GM12878 (cell line): Measurements from ENCODE around the gene AP3M1.

ENCODE experiments used
- CREM ChIP-seq: IDR thresholded peaks from 2 replicates; pipeline ENCODE4 v1.6.1; 2014; ENCODE audit warnings: antibody characterized with exemption, low read depth
- CTCF ChIP-seq, 3 experiments: IDR thresholded peaks in 2 of 3; conservative IDR thresholded peaks in 1 of 3; 2 replicates each; pipeline ENCODE4 v1.5.1; 2011; ENCODE audit warnings: low read depth in 3 of 3, low read length in 3 of 3, mild to moderate bottlenecking in 3 of 3, control low read depth in 2 of 3, moderate library complexity in 2 of 3, inconsistent platforms in 1 of 3, mixed read lengths in 1 of 3; ENCODE audit not compliant: control insufficient read depth in 2 of 3, insufficient read depth in 1 of 3; ENCODE audit errors: extremely low read depth in 1 of 3

DNA sequence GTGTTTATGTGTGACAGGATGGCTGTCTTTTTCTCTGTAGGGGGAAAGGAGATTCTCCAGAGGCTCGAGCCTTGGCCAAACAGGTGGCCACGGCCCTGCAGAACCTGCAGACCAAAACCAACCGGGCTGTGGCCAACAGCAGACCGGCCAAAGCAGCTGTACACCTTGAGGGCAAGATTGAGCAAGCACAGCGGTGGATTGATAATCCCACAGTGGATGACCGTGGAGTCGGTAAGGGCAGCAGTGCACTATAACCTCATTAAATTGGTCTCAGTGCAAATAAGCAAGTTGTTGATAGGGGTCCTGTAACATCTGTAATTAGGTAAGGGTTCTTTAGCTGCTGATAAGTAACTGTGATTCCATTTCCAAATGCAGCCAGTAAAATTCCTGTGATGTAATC, 56.4 kb downstream of the AP3M1 start:
- TF ChIP-seq CREM = no peak
- no peak for TF ChIP-seq CTCF (IDR thresholded peaks at IDR 0.05 in 2 of 3, conservative IDR thresholded peaks at IDR 0.05 in 1 of 3; ENCODE audit: control insufficient read depth in 2 of 3, extremely low read depth in 1 of 3, insufficient read depth in 1 of 3, low read depth in 3 of 3, low read length in 3 of 3)
